ENCODE measurements around the gene MORN4.

The MORN4 gene

GRCh38 chr10:97632949-97633884, at the start of gene MORN4:
Gene MORN4, minus strand, starts transcription at chr10:97633500. Its CDS starts 13,847 bp downstream, at chr10:97619653.
- H3K4me1 ChIP-seq (ENCODE audit: low read depth, poor library complexity, severe bottlenecking) = no peaks in the 10 kb centered on the region
- H2AFZ ChIP-seq (ENCODE audit: low read depth) = peak within 1 kb of the TSS; percentile 84
- H3K4me2 ChIP-seq = peak within 1 kb of the TSS; percentile 36
- no peak within 1 kb of the TSS for H3K4me3 ChIP-seq (IDR thresholded peaks at IDR 0.05; ENCODE audit: insufficient read depth, low read depth, low read length)
- TF ChIP-seq CTCF (conservative IDR thresholded peaks at IDR 0.05; ENCODE audit: low read depth, low read length) = no peak
- no peak within 1 kb of the TSS for H3K27ac ChIP-seq
- no peaks in the 10 kb centered on the region for H3K27me3 ChIP-seq (ENCODE audit: insufficient read depth, low read depth)
- no peaks in the 10 kb centered on the region for H3K36me3 ChIP-seq (ENCODE audit: insufficient read depth)
- no peak within 1 kb of the TSS; the same call in 1 of the 2 replicates for H3K9ac ChIP-seq
- no peaks in the 10 kb centered on the region for H4K20me1 ChIP-seq (ENCODE audit: insufficient read depth)
- H3K79me2 ChIP-seq (ENCODE audit: insufficient read depth, low read depth) = no peaks in the 10 kb centered on the region

GRCh38 chr10:97682042-97682441, 48.7 kb upstream of the MORN4 start:
- TF ChIP-seq CTCF (conservative IDR thresholded peaks at IDR 0.05; ENCODE audit: low read depth, low read length) = no peak
- Histone ChIP-seq H3K27ac (no peak overlapping the region), H3K4me2 (no peak overlapping the region), H3K27me3 (ENCODE audit: insufficient read depth, low read depth) (no peaks in the 10 kb centered on the region), H2AFZ (ENCODE audit: low read depth) (no peak overlapping the region), H3K4me1 (ENCODE audit: low read depth, poor library complexity, severe bottlenecking) (peaks cover 14% of the 10 kb centered on the region), H4K20me1 (ENCODE audit: insufficient read depth) (no peaks in the 10 kb centered on the region), H3K79me2 (ENCODE audit: insufficient read depth, low read depth) (no peaks in the 10 kb centered on the region), H3K4me3 (IDR thresholded peaks at IDR 0.05; ENCODE audit: insufficient read depth, low read depth, low read length) (no peak overlapping the region), H3K36me3 (ENCODE audit: insufficient read depth) (no peaks in the 10 kb centered on the region), H3K9ac (no peak overlapping the region)

- no peaks in the 10 kb centered on the region for H3K79me2 ChIP-seq (ENCODE audit: insufficient read depth, low read depth)
Measured at GRCh38 chr10:97679594-97679993, 46.3 kb upstream of the MORN4 start.

More at GRCh38 chr10:97679594-97679993, 46.3 kb upstream of the MORN4 start:
- H3K4me1 ChIP-seq (ENCODE audit: low read depth, poor library complexity, severe bottlenecking) = peaks cover 10% of the 10 kb centered on the region
- no peaks in the 10 kb centered on the region for H4K20me1 ChIP-seq (ENCODE audit: insufficient read depth)
- H2AFZ ChIP-seq (ENCODE audit: low read depth) = no peak overlapping the region
- H3K4me3 ChIP-seq (IDR thresholded peaks at IDR 0.05; ENCODE audit: insufficient read depth, low read depth, low read length) = no peak overlapping the region
- H3K4me2 ChIP-seq = no peak overlapping the region
- TF ChIP-seq CTCF (conservative IDR thresholded peaks at IDR 0.05; ENCODE audit: low read depth, low read length) = no peak
- no peak overlapping the region for H3K27ac ChIP-seq
- no peak overlapping the region for H3K9ac ChIP-seq
- H3K27me3 ChIP-seq (ENCODE audit: insufficient read depth, low read depth) = no peaks in the 10 kb centered on the region
- H3K36me3 ChIP-seq (ENCODE audit: insufficient read depth) = no peaks in the 10 kb centered on the region

Data from KMS-11 (cell line).